ENCODE data around the gene RFPL4A.
"Not testable (repeated sequence)": the region's sequence is repeated elsewhere in the genome, so short reads cannot be mapped to it uniquely, and the experiment has no call there.

The RFPL4A gene
- total RNA-seq: 0 to 0.17 reads per million in 2 donors

- DNase-seq: not testable (repeated sequence)
Observed at GRCh38 chr19:55758797-55759196, at the start of gene RFPL4A. Gene RFPL4A (plus strand): TSS chr19:55759097. CDS start chr19:55761801, 2,704 bp downstream.

GRCh38 chr19:55711719-55712118, 47.2 kb upstream of the RFPL4A start:
- DNase-seq: no peak

- DNase-seq: no peak
Observed at GRCh38 chr19:55712804-55713631, 45.9 kb upstream of the RFPL4A start.

- no peak for DNase-seq
Observed at GRCh38 chr19:55716531-55716930, 42.4 kb upstream of the RFPL4A start.

- no peak for DNase-seq
Observed at GRCh38 chr19:55717251-55717650, 41.6 kb upstream of the RFPL4A start.

GRCh38 chr19:55717879-55718711, 40.8 kb upstream of the RFPL4A start:
- not testable (repeated sequence) for DNase-seq

GRCh38 chr19:55720214-55720746, 38.6 kb upstream of the RFPL4A start:
- no peak for DNase-seq

- no peak for DNase-seq
Observed at GRCh38 chr19:55720801-55721200, 38.1 kb upstream of the RFPL4A start.

GRCh38 chr19:55723491-55723890, 35.4 kb upstream of the RFPL4A start:
- DNase-seq: no peak

GRCh38 chr19:55730378-55730777, 28.5 kb upstream of the RFPL4A start:
- not testable (repeated sequence) for DNase-seq

- no peak for DNase-seq
Observed at GRCh38 chr19:55738302-55738701, 20.6 kb upstream of the RFPL4A start, which contains the start of gene NLRP9. Gene NLRP9 (minus strand): TSS chr19:55738402. CDS start chr19:55738374, 28 bp downstream.

- DNase-seq: no peak
Observed at GRCh38 chr19:55750715-55751114, 8.2 kb upstream of the RFPL4A start.

- no peak for DNase-seq
Observed at GRCh38 chr19:55753401-55753800, 5.5 kb upstream of the RFPL4A start.

GRCh38 chr19:55756808-55757207, 2.1 kb upstream of the RFPL4A start:
- not testable (repeated sequence) for DNase-seq

GRCh38 chr19:55766466-55766865, 7.6 kb downstream of the RFPL4A start:
- no peak for DNase-seq

GRCh38 chr19:55768818-55769217, 9.9 kb downstream of the RFPL4A start, which contains the start of gene RFPL4AL1:
Gene RFPL4AL1 (plus strand): TSS chr19:55769118. CDS start chr19:55771805, 2,687 bp downstream.
- not testable (repeated sequence) for DNase-seq

- DNase-seq: not testable (repeated sequence)
Observed at GRCh38 chr19:55769632-55770031, 10.7 kb downstream of the RFPL4A start.

- no peak for DNase-seq
Observed at GRCh38 chr19:55777528-55777927, 18.6 kb downstream of the RFPL4A start.

- no peak for DNase-seq
Observed at GRCh38 chr19:55778331-55778730, 19.4 kb downstream of the RFPL4A start.

- DNase-seq: no peak
Observed at GRCh38 chr19:55781112-55781511, 22.2 kb downstream of the RFPL4A start.

- no peak for DNase-seq
Observed at GRCh38 chr19:55795021-55795420, 36.1 kb downstream of the RFPL4A start.

GRCh38 chr19:55801416-55801815, 42.5 kb downstream of the RFPL4A start:
- DNase-seq: no peak

GRCh38 chr19:55802281-55802680, 43.4 kb downstream of the RFPL4A start:
- no peak for DNase-seq
